KOPT-K1 (cell line): ENCODE results near the gene TEF.
A peak's percentile ranks its signal among the peaks of the same experiment; 100 is the strongest.

Source experiments
- H3K27ac ChIP-seq: fragments of 200-600 bp; sonication (generic); 2 replicates; pipeline ENCODE4 v1.5.1; 2016; ENCODE audit warnings: antibody characterized with exemption, mild to moderate bottlenecking, low read depth, low read length; ENCODE audit not compliant: poor library complexity, severe bottlenecking
- H3K36me3 ChIP-seq: fragments of 200-600 bp; sonication (generic); 2 replicates; pipeline ENCODE4 v1.5.1; 2017; ENCODE audit warnings: antibody characterized with exemption, mild to moderate bottlenecking, low read length, moderate library complexity; ENCODE audit not compliant: insufficient read depth
- H3K9me3 ChIP-seq: fragments of 200-600 bp; sonication (generic); 2 replicates; pipeline ENCODE4 v1.5.1; 2017; ENCODE audit warnings: antibody characterized with exemption, low read length, mild to moderate bottlenecking; ENCODE audit not compliant: insufficient read depth, poor library complexity, severe bottlenecking

Gene TEF

GRCh38 chr22:41442240-41442792 lies 60.6 kb downstream of the TEF start:
- peaks cover 27% of the 10 kb centered on the region for H3K36me3 ChIP-seq
- H3K27ac ChIP-seq = no peak overlapping the region
- no peaks in the 10 kb centered on the region for H3K9me3 ChIP-seq

GRCh38 chr22:41444360-41445128 lies 62.8 kb downstream of the TEF start:
- H3K27ac ChIP-seq = peak overlapping the region; percentile 94
- no peaks in the 10 kb centered on the region for H3K9me3 ChIP-seq

DNA sequence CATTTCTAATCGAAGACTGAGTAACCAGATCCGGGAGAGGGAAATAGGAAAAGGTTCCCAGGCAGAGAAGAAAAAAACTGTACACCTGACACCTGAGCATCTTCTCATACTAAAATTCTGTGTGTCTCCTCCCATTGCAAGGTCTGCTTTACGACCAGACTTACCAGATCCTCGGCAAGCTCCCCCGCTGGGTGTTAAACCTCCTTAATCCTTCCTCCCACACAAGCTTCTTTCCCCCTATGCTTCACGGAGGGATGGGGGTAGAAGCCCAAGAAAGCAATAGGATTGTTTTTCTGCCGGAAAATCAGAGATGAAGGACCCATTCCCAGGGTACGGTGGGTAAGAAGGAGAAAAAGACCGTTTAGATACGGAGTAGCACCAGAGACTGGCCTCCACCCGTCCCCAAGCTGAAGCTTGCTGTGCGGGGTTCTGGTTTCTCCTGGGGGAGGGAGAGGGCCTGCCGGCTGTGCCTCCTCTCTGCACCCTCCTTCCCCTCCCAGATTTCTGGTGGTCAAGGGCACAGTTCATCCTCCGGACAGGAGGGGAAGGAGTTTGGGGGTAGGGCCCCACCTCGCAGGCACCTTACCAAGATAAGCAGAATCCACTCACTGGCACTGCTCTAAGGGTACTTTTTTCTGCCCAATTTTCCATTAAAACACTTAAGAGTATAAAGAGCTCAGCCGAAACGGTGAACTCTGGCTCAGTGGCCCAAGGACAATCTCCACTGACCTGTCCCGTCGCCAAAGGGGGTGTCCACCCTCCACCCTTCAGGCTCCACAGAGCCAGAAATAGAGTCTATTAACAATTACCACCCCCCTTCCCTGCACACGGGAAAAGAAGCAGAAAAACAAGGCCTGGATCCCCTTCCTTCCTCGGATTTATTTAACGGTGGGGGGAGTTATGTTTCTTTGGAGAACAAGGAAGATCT lies 63.7 kb downstream of the TEF start:
- H3K36me3 ChIP-seq = peaks cover 4% of the 10 kb centered on the region
- H3K9me3 ChIP-seq = no peaks in the 10 kb centered on the region
- H3K27ac ChIP-seq = peak overlapping the region; percentile 94

More at GRCh38 chr22:41444360-41445128, 62.8 kb downstream of the TEF start:
- peaks cover 10% of the 10 kb centered on the region for H3K36me3 ChIP-seq

DNA sequence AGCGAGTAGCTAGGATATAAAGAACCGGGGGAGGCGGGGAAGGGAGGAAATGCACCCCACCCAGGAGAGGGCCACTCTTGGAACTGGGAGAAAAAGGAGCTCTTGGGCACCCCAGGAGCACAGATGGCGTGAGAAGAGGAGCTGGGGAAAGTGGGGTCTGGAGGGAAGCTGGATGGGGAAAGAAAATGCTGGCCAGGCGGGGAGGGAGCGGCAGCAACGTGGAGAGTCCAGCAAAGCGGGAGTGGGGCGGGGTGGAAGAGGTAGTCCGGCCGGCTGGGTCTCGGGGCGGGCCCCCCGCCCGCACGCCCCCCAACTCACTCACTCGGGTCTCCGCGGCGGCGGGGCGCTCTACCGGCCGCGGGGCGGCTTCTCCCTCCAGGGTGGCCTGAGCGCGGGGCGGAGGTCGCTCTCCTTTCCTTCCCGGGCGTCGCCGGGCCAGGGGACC lies 64.3 kb downstream of the TEF start:
- Histone ChIP-seq H3K27ac (peak overlapping the region; percentile 94), H3K9me3 (no peaks in the 10 kb centered on the region), H3K36me3 (peaks cover 4% of the 10 kb centered on the region)

DNA sequence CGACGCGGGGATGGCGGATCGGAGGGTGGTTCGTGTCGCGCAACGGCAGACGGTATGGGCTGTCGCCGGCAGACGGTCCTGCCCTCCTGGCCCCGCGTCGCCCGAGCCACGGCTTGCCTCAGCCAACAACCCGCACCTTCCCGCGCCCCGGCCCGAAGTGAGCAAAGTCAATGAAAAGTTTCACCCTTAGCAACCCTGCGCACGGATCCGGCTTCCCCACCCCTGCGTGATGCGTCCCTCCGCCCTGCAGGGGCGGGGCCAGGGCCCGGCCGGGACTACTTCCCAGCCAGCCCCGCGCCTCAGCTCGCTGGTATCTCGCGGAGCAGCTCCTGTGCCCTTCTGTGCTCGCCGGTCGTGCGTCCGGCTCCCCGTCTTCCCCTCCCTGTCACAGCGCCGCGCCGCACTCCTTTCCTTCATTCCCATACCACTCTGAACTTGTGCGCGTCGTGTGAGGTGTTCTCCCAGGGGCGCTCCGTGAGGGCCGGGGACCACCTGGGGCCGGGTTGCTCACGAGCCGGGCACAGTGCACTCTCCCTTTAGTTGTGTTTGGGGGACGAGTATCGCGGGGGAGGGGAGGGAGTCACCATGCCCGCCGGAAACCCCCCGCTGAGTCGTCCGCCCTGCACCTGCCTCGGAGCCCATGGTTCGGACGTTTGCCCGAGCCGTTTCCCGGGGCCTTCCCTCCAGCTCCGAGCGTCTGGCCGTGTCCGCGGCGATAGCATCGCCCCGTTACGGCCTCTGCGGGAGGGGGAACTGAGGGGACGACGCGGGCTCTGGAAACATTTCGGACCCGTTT lies 65.1 kb downstream of the TEF start, which contains the start of gene TOB2:
Gene TOB2, minus strand, starts transcription at position 163 of the 796 bp plus-strand sequence. CDS start 9,456 bp downstream, outside the sequence.
- Histone ChIP-seq H3K27ac (peak within 1 kb of the TSS; percentile 94), H3K9me3 (no peaks in the 10 kb centered on the region), H3K36me3 (peaks cover 4% of the 10 kb centered on the region; the same call in 1 of the 2 replicates)

DNA sequence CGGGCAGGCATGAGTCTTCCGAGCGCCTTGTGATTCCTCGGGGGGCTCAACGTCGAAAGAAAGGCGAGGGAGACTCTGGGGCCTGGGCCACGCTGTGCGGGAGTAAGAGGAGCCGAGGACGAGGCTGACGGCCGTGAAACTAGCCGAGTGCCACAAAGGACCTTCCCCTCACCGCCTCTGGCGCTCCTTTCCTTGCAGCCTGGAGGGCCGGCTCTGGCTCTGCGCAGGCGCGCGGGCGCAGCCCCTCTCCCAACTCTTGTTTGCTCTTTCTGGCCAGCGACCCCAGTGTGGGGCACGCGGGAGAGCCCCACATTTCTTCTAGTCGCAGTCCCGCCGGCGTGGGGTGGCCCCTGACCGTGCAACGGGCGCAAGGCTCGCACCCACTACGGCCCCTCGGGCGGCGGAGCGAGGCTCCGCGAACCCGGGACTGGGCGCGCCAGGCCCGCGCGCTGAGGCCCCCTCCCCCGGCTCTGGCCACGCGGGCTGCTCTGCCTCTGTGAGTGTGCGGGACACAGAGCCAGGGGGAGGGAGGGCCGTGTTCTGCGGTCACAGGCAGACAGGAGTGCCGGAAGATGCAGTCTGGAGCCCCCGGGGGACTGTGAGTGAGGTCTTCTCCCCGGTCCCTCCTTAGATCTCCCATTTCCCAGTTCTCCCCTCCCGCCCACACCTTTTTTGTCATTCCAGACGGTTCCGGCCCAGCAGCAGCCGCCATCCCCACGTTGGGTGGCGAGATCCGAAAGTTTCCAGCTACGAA lies 65.9 kb downstream of the TEF start:
- no peaks in the 10 kb centered on the region; the same call in 1 of the 2 replicates for H3K36me3 ChIP-seq
- no peaks in the 10 kb centered on the region for H3K9me3 ChIP-seq
- peak overlapping the region; percentile 94 for H3K27ac ChIP-seq

DNA sequence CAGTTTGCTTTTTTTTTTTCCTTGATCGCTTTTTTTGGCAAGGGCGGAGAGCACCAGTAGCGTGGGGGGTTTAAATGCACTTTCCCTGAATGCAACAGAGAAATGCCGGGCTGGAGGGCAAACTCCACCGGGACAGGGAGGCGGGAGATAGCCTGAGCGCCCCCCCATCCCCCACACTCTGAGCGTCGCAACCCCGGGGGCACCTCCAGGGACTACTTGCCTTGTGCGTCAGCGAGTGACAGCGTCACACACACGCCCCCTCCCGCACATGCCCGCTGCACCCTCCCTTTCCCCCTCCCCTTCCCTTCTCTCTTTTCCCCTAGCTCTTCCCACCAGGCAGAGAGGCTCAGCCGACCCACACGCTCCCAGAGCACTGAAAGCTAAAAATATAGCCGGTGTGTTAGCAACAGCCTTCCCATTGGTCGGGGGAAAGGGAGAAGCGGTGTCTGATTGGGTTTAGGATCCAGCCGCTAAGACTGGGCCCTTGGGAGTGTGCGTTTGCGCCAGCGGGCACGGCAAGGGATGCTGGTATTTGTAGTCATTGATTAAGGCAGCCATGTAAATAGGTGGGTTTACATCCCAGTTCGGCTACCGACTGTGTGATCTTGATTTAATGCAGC lies 66.6 kb downstream of the TEF start:
- peak overlapping the region; percentile 94 for H3K27ac ChIP-seq
- no peaks in the 10 kb centered on the region for H3K9me3 ChIP-seq
- H3K36me3 ChIP-seq = no peaks in the 10 kb centered on the region; the same call in 1 of the 2 replicates
